ENCODE measurements around the gene HHAT. TPM values are rescaled to one million over a fixed set of nuclear protein-coding genes. Genes with fewer than 3 reads are reported as not detected.

The HHAT gene
- total RNA-seq, 1 donor from 2014 or later, result 4.3 TPM

- TF ChIP-seq, protein P1, sequence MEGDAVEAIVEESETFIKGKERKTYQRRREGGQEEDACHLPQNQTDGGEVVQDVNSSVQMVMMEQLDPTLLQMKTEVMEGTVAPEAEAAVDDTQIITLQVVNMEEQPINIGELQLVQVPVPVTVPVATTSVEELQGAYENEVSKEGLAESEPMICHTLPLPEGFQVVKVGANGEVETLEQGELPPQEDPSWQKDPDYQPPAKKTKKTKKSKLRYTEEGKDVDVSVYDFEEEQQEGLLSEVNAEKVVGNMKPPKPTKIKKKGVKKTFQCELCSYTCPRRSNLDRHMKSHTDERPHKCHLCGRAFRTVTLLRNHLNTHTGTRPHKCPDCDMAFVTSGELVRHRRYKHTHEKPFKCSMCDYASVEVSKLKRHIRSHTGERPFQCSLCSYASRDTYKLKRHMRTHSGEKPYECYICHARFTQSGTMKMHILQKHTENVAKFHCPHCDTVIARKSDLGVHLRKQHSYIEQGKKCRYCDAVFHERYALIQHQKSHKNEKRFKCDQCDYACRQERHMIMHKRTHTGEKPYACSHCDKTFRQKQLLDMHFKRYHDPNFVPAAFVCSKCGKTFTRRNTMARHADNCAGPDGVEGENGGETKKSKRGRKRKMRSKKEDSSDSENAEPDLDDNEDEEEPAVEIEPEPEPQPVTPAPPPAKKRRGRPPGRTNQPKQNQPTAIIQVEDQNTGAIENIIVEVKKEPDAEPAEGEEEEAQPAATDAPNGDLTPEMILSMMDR (IDR thresholded peaks at IDR 0.05), result no peak
Observed at GRCh38 chr1:210689826-210690225, 361.1 kb downstream of the HHAT start.

GRCh38 chr1:210690236-210690635 is 361.5 kb downstream of the HHAT start:
- Histone ChIP-seq H3K4me3 (no peak overlapping the region), H3K4me1 (no peaks in the 10 kb centered on the region), H3K36me3 (no peaks in the 10 kb centered on the region), H3K27ac (no peak overlapping the region), H3K9me3 (no peaks in the 10 kb centered on the region), H3K27me3 (no peaks in the 10 kb centered on the region)
- TF ChIP-seq, protein P1 (IDR thresholded peaks at IDR 0.05), result no peak
- no peak for DNase-seq
- intact Hi-C loops (cut with DNase I), result no loop called here
- ATAC-seq, result no peak

More at GRCh38 chr1:210689826-210690225, 361.1 kb downstream of the HHAT start:
- ATAC-seq (no peak), DNase-seq (no peak)
- Histone ChIP-seq H3K27me3 (no peaks in the 10 kb centered on the region), H3K4me1 (no peaks in the 10 kb centered on the region), H3K4me3 (no peak overlapping the region), H3K9me3 (no peaks in the 10 kb centered on the region), H3K36me3 (no peaks in the 10 kb centered on the region), H3K27ac (no peak overlapping the region)
- intact Hi-C loops (cut with DNase I), result no loop called here

DNA sequence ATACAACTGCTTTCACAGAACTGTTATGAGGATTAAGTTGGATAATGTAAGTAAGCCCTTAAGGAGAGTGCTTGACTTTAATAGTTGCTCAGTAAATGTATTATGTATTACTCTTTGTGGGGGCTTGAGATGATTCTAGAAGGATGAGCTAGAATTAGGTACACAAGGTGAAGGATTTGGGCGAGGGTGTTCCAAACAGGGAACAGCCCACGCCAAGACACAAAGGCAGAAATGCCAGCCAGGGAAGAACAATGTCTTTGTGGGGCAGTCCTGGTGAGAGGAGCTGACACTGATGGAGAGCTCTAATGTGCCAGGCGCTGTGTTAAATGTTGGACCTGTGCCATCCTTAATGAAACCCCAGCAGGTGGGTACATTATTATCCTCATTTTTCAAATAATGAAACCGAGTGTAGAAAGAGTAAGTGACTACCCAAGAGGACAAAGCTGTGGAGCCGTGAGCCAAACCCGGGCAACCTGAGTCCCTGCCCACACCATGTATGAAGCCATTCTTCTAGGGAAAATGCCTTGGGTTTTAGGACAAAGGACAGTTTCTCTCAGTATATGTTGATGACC is 362.4 kb downstream of the HHAT start:
- no peak overlapping the region for H3K4me3 ChIP-seq
- H3K36me3 ChIP-seq, result no peaks in the 10 kb centered on the region
- no peaks in the 10 kb centered on the region for H3K4me1 ChIP-seq
- H3K27ac ChIP-seq, result no peak overlapping the region
- intact Hi-C loops (cut with DNase I), result no loop called here
- no peaks in the 10 kb centered on the region for H3K9me3 ChIP-seq
- ATAC-seq (no peak), DNase-seq (no peak)
- TF ChIP-seq, protein P1 (IDR thresholded peaks at IDR 0.05), result no peak
- no peaks in the 10 kb centered on the region for H3K27me3 ChIP-seq

DNA sequence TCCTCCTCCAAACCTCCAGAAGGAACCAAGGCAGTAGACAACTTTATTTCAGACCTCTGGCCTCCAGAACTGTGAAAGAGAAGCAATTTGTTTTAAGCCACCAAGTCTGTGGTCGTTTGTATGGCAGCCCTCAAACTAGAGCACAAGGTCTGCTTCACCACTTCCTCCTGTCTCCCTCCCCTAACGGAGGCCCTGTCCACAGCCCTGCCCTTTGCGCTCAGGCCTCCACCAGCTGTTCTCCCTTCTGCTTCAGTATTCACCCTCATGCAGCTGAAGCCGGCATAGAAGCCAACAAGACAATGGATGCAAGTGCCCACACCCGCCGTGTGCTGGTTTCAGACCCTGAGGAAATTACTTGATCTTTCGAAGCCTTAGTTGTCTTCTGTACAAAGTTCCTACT is 364.1 kb downstream of the HHAT start:
- ATAC-seq, result no peak
- H3K4me3 ChIP-seq, result no peak overlapping the region
- intact Hi-C loops (cut with DNase I), result no loop called here
- no peaks in the 10 kb centered on the region for H3K9me3 ChIP-seq
- H3K27ac ChIP-seq, result no peak overlapping the region
- no peaks in the 10 kb centered on the region for H3K4me1 ChIP-seq
- TF ChIP-seq, protein P1 (IDR thresholded peaks at IDR 0.05), result no peak
- no peaks in the 10 kb centered on the region for H3K27me3 ChIP-seq
- H3K36me3 ChIP-seq, result no peaks in the 10 kb centered on the region
- DNase-seq, result no peak

GRCh38 chr1:210695026-210695425 is 366.3 kb downstream of the HHAT start:
- intact Hi-C loops (cut with DNase I), result no loop called here
- no peaks in the 10 kb centered on the region for H3K27me3 ChIP-seq
- no peaks in the 10 kb centered on the region for H3K36me3 ChIP-seq
- DNase-seq (no peak), ATAC-seq (no peak)
- no peaks in the 10 kb centered on the region for H3K9me3 ChIP-seq
- TF ChIP-seq, protein P1 (IDR thresholded peaks at IDR 0.05), result no peak
- H3K4me3 ChIP-seq, result no peak overlapping the region
- H3K27ac ChIP-seq, result no peak overlapping the region
- no peaks in the 10 kb centered on the region for H3K4me1 ChIP-seq

- TF ChIP-seq, protein P1 (IDR thresholded peaks at IDR 0.05), result no peak
- Histone ChIP-seq H3K9me3 (no peaks in the 10 kb centered on the region), H3K27me3 (no peaks in the 10 kb centered on the region), H3K36me3 (no peaks in the 10 kb centered on the region), H3K4me3 (no peak overlapping the region), H3K27ac (no peak overlapping the region), H3K4me1 (no peaks in the 10 kb centered on the region)
- DNase-seq (no peak), ATAC-seq (no peak)
- intact Hi-C loops (cut with DNase I), result no loop called here
Observed at GRCh38 chr1:210696709-210697108, 368.0 kb downstream of the HHAT start.

Measured in upper lobe of right lung (tissue), 1 donor.